Activated CD8-positive, alpha-beta memory T cell treated with anti-CD3 and anti-CD28 coated beads for 48 hours (primary cell): ENCODE measurements around the gene CDH4.

Experiments used
- DNase-seq, 3 experiments: peaks; one replicate each; pipeline ENCODE4 v3.0.0-alpha.2; 2020; ENCODE audit warnings: low read depth in 2 of 3, low spot score in 2 of 3

Gene CDH4

DNA sequence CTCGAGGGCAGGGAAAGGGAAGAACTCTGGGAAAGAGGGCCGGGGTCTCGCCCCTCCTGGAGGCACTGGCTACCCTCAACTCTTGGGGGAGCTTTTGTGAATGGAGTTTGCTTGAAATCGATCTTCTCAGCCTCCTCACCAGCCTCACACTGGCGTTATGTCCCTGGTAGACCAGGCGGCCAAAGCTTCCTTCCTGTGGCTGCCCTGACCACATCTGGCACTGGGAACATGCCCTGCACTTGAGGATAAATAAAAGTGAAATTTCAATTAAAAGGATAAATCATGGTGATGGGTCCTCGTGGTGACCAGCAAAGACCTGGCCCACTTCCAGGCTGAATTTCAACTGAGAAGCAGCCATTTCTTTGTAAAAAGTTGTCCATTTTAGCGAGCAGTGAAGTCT lies 578.9 kb downstream of the CDH4 start:
- no peak for DNase-seq

DNA sequence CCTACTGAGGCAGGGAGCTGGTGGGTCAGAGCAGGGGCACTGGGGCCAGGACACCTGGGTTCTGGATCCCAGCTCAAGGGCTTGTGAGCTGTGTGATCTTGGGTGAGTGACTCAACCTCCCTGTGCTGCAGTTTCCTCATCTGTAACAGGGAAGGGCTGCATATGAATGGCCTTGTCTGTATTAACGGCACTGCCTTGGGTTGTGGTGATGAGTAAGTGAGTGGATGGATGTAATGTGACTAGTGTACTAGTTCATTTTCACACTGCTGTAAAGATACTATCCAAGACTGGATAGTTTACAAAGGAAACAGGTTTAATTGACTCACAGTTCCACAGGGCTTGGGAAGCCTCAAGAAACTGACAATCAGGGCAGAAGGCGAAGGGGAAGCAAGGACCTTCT lies 580.1 kb downstream of the CDH4 start:
- no peak for DNase-seq

DNA sequence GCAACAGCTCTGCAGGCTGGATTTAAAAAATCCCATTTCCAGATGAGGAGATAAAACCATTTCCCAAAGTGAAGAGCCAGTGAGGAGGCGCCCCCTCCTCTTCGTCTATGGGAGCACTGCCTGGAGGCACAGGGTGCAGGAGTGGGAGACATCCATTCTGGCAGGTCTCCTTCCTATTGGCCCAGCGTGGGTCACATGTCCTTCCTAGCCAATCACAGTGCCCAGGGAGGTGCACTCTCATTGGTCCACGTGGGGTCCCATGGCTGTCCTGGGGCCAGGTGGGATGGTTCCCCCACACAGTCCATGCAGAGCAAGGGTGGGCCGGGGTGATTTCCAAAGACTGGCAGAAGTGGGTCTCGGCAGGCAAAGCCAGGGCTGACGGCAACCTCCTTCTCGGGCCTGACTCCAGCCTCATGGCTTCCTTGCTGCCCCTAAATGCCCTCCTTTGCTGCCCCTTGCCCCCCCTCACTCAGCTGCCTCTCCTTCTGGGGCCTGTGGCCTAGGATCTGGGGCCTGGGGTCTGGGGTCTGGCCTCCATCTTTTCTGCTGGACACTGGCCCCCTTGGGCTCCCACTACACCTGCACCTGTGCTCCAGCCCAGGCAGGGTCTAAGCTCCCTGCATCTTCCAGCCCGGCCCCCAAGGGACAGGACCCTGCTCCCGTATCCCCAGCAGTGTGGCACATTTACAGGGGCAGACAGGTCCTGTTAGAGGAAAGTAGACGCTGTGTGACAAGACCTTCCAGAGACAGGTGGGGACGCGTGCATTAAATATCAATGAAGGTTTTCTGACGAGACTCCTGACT lies 581.9 kb downstream of the CDH4 start:
- DNase-seq: no peak

DNA sequence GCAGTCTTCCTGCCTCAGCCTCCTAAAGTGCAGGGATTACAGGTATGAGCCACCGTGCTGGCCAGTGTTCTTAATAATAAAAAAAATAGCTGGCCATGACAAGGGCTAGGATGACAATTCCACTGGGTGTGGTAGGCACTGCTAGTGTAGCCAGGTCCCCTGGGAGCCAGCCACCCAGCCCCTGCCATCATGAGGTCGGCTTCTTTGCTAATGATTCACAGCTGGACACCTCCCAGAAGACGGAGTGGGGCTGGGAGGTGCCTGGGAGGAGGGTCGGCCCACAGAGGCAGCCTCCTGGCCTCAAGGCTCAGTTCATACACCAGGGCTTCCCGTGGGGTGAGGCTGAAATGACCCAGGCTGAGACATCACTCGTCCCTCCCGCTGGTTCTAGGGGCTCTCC lies 583.2 kb downstream of the CDH4 start:
- DNase-seq: no peak

DNA sequence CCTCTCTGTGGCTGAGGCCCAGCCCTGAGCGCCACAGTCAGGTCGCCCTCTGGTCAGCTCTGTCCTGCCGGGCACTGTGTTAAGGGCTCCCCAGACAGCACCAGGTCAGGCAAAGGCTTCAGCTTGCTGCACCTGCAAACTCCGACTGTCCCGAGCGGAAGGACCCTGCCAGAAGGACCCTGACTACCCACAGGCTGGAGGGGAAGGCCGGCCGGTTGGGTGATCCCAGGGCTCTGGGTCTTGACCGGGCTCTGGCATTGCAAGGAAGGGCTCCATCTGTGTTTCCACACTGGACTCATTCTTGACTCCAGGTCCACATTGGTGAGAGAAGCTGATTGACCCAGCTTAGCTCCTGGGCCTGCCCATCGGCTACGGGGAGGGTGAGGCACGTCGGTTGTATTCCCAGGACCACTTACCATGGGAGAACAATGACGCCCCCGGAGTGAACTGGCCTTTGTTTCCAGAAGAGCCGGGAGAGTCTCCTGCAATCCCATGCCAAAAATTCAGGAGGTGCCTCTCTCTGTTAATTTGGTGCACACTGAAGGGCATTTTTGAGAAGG lies 583.8 kb downstream of the CDH4 start:
- no peak for DNase-seq

DNA sequence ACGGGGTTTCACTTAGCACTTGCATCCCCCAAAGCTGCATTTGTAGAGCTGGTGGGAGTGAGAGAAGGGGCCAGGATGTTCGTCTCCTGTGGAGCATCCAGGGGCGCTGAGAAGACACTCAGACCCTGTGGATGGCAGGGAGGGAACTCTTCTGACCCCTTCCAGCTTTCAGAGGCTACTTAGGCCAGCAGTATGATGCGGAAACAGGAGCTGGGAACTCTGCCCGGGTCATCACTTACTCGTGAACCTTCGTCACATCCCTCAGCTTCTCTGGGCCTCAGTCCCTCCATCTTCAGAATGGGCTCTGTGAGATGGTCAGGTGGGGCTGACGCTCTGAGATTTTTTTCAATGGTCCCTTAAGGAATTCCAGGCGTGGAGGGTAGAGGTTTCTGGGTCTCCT lies 585.1 kb downstream of the CDH4 start:
- DNase-seq: no peak

DNA sequence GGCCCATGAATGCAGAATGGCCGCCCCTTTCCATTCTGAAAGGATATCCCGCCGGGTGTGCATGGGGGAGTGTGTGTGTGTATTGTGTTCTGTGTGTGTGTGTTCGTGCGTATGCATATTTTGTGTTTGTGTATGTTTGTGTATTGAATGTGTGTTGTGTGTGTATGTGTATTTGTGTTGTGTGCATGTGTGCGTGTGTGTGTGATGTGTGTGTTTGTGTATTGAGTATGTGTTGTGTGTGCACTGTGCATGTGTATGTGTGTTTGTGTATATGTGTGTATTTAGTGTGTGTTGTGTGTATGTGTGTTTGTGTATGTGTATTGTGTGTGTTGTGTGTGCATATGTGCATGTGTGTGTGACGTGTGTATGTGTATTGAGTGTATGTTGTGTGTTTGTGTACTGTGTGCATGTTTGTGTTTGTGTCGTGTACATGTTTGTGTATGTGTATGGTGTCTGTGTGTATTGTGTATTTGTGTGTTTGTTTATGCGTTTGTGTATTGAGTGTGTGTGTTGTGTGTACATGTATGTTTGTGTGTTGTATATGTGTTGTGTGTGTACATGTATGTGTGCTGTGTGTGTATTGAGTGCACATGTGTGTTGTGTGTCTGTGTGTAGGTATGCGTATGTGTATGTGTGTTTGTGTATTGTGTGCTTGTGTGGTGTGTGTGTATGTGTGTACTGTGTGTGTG lies 587.3 kb downstream of the CDH4 start:
- no peak for DNase-seq

DNA sequence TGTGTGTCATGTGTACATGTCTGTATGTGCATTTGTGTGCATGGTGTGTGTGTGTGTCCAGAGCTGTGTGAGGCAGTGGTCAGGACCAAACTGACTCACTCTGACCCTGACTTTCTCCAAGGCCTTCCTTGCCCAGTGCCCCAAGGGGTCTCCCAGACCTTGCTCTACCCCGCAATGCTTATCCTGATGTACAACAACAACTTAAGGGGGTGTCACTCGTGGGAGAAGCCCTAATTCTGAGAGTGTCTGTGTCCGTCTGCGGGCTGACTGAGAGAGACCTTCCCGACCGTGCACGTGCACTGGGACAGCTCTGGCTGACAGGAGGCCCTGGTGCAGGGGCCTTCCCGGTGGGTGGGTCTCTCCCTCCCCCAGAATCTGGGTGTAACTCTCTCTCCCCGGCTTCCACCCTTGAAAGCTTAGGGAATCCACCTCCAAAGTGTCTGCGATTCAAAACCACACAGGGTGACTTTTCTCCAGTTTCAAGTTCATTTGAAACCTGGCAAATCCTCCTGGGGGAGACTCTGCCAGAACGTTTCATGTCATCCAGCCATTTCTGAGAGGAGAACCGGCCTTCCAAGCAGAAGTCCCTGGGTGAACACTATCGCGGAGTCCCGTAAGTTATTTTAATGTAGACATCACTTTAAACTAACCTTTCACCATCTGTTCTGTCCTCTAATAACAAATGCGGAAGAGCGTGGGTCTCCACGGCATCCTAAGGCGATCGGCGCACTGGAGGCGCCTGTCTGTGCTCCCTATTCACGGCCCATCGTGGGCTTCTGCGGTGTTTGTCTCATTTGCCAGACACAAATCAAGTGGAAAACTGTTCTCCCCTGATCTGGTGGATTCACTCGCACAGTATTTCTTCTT lies 588.1 kb downstream of the CDH4 start:
- DNase-seq: no peak

DNA sequence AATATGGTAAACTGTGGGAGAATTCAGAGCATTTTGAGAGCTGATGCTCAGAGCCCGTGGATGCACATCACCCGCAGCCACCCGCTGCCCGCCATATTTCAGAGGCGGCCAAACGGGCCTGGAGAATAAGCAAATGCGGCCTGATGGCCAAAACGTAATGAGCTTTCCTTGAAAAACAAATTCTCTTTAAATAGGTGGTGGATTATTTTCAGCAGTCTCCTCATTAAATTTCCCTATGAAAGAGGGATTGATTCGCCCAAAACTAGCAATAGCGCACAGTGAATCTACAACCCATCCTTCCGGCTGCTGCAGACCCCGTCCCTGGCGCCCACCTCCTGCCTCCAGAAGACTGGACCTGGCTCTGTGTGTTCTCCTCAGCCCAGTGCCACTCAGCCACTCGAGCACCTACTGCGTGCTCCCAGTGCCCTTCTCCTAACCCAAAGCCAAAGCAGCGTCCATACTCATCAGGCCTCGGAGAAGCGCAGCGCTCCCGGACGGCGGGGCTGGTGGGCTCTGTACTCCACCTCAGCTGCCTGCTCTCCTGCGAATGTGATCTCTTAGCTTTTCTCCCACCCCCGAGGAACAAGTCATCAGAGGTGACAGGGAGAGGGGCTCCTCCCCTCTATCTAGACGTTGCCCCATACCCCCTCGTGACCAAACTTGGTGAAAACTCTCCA lies 588.9 kb downstream of the CDH4 start:
- no peak for DNase-seq

DNA sequence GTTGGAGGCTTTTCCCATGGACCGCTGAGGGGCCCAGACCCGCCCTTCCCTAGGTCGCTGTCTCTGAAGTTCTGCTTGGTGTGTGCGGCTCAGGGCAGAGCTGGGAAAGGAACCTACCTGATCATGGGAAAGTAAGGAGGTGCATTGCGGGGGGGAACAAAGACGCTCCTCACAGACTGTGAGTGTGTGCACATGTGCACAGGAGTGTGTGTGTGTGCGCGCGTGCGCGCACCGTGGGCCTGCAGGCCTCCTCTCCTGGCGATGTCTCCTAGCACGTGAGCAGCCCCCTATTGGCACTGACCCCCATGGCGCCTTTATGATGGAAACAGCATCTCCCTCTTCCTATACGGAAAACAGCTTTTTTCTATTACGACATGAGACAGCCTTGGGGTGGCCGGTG lies 589.5 kb downstream of the CDH4 start:
- no peak for DNase-seq

DNA sequence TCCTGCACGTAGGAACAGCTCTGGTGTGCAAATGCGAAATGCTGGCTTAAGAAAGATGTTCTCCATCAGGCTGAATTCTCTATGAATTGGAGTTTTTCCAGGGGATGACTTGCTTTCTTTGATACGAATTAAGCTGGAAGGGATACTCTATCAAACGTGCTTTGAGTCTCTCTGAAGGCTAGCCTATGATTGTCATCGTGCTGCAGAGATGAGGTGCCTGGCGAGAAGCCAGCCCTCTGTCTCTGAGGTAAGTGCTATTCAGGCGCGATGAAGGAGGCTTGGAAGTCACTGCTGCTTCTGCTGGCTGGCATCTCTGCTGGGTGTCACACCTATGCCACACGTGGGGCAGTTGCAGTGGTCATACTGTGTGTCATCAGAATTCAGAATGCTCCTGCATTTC lies 589.9 kb downstream of the CDH4 start:
- no peak for DNase-seq

DNA sequence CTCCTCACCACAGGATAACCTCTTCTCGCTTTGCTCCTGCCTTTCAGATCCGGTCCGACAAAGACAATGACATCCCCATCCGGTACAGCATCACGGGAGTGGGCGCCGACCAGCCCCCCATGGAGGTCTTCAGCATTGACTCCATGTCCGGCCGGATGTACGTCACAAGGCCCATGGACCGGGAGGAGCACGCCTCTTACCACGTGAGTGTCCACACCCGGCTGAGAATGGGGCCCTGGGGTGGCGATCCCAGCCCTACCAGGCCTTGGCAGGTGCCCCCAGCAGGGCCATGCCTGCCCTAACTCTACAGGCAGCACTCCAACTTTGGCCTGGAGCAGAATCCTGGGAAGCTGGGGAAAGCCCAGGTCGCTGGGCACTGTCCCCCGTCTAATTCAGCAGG lies 592.6 kb downstream of the CDH4 start:
- DNase-seq: no peak

DNA sequence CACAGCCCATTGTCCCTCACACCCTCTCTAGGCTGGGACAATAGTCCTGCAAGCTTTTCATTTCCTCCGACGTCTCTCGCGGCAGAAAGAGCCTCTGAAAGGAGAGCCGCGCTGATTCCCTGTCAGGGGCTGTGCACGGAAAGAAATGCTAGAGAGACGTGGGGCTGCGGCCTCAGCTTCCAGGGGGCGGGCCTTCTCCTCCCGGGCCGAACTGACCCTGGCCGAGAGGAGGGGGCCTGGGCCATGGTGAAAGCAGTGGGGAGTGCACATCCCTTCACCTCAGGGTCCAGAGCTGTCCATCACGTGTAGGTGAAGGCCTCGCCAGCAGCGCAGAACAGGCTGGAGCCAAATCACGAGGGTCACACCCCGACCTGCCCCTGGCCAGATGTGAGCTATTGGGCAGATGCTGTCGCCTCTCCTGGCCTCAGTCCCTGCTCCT lies 593.2 kb downstream of the CDH4 start:
- DNase-seq: no peak

DNA sequence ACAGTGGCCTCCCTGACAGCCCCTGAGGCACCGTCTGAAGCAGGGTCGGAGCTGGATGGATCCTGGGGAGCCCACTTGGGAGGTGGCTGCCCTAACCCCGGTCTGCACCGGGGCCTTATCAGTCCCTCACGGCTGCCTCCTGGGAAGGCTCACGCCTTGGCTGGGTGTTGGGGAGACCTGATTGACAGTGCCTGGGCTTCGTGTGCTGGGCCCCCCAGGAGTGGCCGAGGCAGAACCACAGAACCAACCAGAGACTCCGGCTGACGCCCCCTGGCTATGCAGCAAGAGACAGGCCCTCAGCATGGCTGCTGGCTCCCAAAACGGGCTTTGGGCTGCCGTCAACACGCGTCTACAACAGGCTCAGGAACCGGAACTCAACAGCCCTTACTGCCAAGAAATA lies 594.0 kb downstream of the CDH4 start:
- DNase-seq: no peak

DNA sequence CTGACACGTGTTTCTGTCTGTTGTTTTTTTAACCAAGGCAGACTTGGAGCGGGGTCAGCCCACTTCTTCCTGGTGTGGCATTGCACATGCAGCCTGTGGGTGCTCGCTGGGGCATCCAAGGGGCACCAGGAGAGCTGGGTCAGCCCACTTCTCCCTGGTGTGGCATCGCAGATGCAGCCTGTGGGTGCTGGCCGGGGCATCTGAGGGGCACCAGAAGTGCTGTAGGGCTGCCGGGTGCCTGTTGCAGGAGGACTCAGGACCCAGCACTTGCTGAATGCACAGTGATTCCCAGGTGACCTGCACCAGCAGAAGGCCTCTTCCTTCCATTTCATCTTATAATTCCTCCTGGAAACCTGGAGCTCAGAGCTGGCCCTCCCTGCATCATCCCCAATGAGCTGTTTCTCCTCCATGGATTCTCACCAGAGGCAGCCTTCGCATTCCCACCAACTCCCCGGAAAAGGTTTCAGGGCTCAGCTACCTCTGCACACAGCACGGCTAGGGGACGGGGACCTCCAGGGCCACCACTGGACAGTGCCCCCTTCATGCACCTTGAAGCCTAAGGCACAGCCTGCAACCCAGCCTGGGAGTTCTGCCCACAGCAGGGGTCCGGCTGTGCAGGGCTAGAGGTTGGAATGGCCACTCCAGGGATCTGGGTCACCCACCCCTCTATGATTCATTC lies 594.8 kb downstream of the CDH4 start:
- no peak for DNase-seq

DNA sequence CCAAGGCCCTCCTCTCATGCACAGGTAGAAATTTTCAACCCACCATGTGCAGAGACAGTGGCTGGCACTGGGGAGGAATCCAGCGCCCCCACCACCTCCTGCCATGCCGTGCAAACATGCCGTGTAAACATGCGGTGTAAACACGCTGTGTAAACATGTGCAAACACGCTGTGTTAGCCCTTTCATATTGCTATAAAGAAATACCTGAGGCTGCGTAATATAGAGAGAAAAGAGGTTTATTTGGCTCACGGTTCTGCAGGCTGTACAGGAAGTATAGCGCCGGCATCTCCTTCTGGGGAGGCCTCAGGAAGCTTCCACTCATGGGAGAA lies 595.3 kb downstream of the CDH4 start:
- DNase-seq: no peak

DNA sequence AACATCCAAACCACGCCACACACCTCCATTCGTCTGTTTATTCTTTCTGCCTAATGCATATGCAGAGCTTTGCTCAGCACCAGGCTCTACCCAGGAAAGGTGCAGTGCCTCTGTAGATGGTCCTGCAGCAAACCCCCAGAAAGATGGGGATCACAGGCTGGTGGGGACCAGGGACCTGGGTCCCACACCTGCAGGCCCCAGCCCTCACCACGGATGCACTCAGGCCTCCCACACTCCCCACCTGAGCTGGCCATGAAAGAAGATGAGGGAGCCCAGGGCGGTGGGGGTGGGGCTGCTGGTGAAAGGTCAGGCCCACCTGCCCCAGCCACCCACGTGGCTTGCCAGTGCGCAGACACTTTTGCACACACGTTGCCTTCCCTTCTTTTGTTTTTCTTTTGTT lies 595.9 kb downstream of the CDH4 start:
- DNase-seq: no peak

DNA sequence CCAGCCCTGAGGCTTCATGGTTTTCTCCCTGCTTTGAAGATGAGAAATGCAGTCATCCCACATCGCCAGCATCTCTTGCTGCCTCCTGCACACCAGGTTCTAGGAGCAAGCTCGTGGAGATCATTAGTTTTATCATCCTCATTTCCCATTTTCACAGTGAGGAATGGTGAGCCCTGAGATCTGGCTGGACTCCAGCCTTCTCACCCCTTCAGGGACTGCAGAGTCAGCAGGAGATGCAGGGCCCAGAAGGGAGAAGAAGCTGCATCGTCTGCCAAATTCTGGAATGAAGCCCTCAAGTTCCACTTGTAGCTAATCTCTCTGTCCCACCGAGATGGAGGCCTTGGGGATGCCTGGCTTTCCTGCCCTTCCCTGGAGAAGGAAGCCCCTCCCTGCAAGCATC lies 596.8 kb downstream of the CDH4 start:
- no peak for DNase-seq

DNA sequence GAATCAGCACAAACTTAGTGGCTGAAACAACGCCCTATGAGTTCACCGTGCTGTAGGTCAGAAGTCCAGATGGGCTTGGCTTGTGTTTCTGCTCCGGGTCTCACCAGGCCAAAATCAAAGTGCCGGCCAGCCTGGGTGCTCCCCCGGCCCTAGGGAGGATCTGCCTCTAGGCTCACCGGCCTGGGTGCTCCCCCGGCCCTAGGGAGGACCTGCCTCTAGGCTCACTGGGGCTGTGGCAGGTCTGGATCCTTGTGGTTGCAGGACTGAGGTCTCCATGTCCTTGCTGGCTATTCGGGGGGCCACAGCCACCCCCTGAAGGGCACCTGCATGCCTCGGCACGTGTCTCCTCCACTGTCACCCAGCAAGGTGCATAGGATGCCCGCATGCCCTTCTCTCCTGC lies 597.3 kb downstream of the CDH4 start:
- no peak for DNase-seq

DNA sequence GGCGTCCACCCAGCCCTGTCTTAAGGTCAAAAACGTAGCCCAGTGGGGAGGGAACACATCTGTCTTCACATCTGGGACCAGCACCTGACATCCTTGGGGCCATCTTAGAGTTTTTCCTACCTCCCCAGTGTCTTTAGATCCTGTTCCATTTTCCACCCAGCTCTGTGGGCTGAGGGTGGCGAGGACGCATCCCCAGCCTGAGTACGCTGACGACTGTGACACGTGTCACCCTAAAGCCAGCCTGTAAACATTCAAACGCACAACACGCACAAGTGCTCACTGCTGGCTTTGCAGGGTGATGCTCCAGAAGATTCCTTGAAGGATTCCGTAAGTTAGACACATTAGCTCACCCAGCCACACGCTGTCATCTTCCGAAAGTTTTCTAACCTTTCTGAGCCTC lies 597.8 kb downstream of the CDH4 start:
- DNase-seq: no peak

DNA sequence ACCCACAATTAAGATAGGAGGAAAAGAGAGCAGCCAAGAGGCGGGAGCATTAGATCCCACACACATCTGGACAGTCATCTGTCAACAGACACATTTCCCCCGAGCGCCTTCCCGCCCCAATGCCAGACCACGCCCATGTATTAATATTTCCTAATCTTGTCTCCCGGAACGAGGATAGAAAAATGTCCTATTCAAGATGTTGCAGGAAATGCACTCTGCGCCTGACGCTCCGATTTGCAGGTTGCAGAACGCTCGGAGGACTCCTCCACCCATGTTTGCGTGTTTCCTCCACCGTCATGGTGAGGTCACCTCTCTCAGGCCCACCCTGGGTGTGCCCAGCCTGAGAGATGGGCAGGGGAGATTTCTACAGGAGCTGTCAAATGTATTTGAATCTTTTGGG lies 598.4 kb downstream of the CDH4 start:
- no peak for DNase-seq
